ENCODE data around the gene KREMEN2.
"Not testable (repeated sequence)": the region's sequence is repeated elsewhere in the genome, so short reads cannot be mapped to it uniquely, and the experiment has no call there.

KREMEN2 gene, protein sequence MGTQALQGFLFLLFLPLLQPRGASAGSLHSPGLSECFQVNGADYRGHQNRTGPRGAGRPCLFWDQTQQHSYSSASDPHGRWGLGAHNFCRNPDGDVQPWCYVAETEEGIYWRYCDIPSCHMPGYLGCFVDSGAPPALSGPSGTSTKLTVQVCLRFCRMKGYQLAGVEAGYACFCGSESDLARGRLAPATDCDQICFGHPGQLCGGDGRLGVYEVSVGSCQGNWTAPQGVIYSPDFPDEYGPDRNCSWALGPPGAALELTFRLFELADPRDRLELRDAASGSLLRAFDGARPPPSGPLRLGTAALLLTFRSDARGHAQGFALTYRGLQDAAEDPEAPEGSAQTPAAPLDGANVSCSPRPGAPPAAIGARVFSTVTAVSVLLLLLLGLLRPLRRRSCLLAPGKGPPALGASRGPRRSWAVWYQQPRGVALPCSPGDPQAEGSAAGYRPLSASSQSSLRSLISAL

DNA sequence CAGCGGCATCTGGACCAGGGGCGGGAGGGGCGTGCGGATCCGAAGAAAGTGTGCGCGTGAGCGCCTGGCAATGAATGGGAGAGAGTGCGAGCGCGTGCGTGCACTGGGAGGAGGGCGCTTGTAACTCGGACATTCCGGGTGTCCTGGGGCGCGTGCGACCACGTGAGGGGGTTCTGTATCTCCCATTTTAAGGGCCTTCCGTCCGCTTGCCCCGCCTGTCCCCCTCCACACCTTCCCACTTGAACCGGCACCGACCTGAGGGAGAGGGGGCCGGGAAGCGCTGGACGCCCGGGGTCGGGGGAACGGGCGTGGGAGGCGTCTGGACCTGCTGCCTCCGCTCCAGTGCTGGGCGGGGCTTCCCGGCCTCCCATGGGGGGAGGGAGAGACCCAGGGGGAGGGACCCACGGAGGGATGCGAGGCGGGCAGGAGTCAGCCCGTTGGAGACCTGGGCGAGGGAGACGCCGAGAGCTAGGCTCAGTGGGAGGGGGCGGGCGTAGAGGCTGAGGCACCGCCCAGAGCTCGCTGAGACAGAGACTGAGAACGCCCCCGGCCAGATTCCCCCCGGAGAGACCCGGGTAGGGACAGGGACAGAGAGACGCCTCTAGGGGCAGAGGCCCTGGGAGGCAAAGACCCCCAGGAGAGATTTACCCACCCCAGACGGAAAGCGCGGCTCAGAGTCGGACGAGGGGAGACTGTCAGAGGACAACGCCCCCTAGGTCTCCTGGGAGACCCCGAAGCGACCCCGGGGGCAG lies at the start of gene KREMEN2:
TSS of gene KREMEN2 (plus strand) at position 553 of the 752 bp plus-strand sequence. CDS start 246 bp downstream, outside the sequence.
- DNase-seq (ENCODE audit: low spot score) = peak; percentile 85

DNA sequence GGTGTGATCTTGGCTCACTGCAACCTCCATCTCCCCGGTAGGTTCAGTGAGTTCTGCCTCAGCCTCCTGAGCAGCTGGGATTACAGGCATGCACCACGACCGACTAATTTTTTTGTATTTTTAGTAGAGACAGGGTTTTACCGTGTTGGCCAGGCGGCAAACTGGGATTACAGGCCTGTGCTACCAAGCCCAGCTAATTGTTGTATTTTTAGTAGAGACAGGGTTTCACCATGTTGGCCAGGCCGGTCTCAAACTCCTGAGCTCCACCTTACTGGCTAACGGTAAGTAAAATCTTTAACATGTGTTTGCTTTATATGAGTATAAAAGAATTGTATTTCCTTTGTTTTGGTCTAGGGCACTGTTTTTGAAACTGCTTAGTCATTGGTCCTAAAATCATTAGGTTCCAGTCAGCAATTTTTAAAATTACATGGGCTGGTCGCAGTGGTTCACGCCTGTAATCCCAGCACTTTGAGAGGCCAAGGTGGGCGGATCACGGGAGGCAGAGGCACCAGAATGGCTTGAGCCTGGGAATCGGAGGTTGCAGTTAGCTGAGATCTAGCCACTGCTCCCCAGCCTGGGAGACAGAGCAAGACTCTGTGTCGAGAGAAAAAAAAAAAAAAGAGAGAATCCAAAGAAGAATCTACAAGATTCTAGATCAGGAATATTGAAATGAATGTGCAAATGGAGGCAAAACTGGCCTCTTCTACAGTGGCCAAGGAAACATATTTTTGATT lies 48.7 kb upstream of the KREMEN2 start:
- no peak for DNase-seq (ENCODE audit: low spot score)

DNA sequence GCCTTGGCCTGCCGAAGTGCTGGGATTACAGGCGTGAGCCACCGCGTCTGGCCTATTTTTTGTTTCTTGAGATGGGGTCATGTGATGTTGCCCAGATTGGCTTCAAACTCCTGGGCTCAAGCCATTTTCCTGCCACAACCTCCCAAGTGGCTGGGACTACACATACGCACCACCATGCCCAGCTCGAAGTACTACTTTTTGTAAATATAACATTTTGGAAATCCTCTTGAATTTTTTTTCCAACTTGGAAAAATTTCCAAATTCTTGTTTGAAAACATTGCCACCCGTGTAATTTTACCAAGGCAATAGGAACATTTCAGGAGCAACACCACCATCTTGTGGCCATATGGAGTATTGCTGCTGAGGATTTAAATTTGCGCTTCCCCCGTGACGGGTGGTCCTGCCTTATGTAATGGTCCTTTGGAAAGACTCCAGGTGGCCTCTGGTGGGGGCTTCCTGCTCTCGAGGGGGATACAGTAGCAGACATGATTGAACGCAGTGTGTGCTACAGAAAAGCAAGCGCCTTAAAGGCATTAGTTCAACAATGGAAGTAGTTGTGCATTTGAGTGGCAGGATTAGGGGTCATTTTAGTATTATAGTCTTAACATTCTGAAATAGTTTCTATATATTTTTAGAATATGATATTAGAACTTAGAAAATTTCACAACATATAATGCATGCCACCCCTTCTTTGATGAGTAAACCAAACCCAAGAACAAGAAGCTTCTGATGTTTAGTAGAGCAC lies 44.4 kb upstream of the KREMEN2 start:
- peak; percentile 65 for DNase-seq (ENCODE audit: low spot score)

DNA sequence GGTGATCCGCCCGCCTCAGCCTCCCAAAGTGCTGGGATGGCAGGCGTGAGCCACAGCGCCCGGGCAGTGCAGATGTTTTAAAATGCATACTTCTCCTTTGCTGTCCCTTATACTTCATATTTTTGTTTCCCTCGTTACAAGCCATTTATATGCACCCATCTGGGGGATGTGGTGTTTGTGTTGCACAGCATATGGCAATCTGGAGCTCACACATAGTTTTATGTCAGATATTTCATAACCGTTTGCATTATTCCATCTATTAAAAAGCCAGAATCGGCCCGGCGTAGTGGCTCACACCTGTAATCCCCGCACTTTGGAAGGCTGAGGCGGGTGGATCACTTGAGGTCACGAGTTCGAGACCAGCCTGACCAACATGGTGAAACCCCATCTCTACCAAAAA lies 40.6 kb upstream of the KREMEN2 start:
- DNase-seq (ENCODE audit: low spot score) = no peak

DNA sequence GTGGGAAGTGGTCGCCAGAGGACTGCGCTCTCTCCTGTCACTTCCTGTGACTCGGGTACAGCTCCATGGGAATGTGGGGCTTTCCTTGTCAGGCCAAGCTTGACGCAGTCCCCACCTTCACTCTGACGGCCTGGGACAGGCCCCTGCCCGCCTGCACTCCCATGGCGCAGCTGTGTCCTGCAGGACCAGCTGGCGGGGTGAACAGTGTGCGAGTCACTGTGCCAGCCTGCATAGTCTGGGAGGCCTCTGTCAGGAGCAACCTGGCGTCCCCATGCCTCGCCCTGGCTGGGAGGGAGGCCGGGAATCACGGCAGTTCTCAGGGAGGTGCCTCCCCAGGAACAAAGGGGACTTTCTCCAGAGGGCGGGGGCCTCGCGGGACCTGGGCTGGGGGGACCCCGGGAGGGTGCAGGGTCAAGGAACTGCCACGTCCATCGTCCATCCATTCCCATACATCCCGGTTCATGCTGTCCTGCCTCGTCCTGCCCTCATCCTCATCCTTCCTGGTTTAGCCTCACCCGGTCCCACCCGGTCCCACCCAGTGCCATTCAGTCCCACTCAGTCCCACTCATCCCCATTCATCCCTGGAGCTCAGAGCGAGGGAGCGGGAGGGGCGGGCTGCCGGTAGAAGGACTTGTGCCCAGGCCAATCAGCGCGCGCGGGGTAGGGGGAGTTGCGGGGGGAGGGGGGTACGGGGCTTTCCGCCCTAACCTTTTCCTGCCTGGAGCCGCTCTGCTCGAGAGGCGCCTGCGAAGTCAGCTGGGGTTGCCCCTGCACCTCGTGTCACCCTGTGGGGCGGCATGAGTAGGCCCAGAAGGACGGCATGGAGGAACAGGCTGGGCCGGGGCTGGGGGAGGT lies 38.9 kb upstream of the KREMEN2 start:
- no peak for DNase-seq (ENCODE audit: low spot score)

DNA sequence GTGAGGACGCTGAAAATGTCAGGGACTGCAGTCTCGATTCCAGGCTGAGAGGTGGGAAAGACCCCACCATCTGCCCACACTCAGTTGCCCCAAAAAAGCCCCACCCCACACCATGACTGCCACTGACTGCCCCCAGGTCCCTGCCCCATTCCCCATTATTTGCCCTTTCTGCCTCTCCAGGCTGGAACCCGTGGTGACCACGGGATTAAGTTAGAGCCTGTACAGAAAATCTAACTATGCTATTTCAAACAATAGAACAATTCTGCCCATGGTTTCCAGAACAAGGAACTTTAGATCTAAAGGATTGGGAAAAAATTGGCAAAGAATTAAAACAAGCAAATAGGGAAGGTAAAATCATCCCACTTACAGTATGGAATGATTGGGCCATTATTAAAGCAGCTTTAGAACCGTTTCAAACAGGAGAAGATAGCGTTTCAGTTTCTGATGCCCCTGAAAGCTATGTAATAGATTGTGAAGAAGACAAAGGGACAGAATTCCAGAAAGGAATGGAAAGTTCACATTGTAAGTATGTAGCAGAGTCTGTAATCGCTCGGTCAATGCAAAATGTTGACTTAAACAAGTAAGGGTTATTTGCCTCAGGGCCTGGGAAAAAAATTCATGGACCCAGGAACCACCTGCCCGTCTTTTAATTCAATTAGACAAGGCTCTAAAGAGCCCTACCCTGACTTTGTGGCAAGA lies 38.0 kb upstream of the KREMEN2 start:
- DNase-seq (ENCODE audit: low spot score) = no peak

DNA sequence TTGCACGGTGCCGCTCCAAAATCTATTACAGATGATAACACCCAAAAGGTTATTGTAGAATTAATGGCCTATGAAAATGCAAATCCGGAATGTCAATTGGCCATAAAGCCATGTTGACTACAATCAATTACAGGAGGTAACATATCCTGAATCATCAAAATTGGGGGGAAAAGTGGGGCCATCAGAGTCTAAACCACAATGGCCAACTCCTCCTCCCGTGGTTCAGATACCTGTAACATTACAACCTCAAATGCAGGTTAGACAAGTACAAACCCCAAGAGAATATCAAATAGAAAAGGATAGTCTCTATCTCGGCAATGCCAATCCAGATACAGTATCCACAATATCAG lies 37.5 kb upstream of the KREMEN2 start:
- no peak for DNase-seq (ENCODE audit: low spot score)

DNA sequence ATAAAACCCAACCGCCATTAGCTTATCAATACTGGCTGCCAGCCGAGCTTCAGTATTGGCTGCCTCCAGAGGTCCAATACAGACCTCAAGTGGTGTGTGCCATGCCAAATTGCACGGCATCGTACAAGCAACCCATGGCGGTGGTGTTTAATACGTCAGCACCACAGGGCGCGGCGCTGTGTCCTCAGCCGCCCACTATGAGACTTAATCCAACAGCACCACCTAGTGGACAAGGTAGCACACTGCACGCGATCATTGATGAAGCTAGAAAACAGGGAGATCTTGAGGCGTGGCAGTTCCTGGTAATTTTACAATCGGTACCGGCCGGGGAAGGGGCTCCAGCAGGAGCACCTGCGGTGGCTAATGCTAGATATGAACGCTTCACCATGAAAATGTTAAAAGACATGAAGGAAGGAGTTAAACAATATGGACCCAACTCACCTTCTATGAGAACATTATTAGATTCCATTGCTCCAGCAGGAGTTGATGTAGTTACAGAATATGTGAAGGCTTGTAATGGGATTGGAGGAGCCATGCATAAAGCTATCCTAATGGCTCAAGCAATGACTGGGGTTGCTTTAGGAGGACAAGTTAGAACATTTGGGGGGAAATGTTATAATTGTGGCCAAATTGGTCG lies 36.9 kb upstream of the KREMEN2 start:
- DNase-seq (ENCODE audit: low spot score) = peak; percentile 86

DNA sequence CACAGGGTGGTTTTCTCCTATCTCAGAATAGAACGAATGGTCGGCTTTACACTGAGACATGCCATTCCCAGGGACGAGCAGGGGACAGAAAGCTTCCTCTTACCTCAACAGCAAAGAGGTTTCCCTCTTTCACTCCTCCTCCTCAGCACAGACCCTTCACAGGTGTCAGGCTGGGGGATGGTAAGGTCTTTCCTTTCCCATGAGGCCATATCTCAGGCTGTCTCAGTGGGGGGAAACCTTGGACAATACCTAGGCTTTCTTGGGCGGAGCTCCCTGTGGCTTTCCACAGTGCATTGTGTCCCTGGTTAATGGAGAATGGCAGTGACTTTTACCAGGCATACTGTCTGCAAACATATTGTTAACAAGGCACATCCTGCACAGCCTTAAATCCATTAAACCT lies 35.9 kb upstream of the KREMEN2 start:
- not testable (repeated sequence) for DNase-seq (ENCODE audit: low spot score)

DNA sequence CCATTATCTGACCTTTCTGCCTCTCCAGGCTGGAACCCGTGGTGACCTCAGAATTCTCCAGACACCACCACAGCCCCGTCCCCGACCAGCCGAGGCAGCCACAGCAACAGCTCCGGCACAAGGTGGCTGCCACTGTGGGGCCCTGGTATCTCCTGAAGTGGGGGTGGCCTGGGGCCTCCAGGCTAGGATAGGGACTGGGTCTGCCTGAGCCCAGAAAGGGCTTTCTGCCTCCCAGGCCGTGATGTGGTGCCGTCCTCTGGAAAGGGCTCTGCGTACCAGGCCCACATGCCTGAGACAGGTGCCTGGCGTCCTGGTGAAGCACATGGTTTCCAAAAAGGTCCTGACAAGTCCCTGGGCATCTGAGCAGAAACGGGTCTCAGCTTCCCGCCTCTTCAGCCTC lies 35.3 kb upstream of the KREMEN2 start:
- DNase-seq (ENCODE audit: low spot score) = no peak

DNA sequence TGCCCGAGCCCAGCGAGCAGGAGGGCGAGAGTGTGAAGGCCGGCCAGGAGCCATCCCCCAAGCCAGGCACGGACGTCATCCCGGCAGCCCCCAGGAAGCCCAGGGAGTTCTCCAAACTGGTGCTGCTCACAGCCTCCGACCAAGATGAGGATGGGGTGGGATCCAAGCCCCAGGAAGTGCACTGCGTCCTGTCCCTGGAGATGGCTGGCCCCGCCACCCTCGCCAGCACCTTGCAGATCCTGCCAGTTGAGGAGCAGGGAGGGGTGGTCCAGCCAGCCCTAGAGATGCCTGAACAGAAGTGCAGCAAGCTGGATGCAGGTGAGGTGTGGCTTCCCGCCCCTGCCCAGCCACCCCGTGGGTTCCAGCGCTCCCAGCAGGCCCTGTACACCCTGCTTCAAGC lies 34.4 kb upstream of the KREMEN2 start:
- no peak for DNase-seq (ENCODE audit: low spot score)

DNA sequence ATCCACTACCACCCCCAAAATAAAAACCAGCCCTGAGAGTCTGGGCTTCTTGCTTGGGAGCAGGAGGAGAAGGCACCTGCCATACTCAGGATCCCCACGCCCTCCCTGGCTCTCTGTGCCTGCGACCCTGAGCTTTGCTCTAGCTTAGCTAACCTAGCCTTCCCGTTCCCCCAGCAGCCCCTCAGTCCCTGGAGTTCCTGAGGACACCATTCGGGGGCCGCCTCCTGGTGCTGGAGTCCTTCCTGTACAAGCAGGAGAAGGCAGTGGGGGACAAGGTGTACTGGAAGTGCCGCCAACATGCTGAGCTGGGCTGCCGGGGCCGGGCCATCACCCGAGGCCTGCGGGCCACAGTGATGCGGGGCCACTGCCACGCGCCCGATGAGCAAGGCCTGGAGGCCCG lies 33.8 kb upstream of the KREMEN2 start:
- DNase-seq (ENCODE audit: low spot score) = no peak

DNA sequence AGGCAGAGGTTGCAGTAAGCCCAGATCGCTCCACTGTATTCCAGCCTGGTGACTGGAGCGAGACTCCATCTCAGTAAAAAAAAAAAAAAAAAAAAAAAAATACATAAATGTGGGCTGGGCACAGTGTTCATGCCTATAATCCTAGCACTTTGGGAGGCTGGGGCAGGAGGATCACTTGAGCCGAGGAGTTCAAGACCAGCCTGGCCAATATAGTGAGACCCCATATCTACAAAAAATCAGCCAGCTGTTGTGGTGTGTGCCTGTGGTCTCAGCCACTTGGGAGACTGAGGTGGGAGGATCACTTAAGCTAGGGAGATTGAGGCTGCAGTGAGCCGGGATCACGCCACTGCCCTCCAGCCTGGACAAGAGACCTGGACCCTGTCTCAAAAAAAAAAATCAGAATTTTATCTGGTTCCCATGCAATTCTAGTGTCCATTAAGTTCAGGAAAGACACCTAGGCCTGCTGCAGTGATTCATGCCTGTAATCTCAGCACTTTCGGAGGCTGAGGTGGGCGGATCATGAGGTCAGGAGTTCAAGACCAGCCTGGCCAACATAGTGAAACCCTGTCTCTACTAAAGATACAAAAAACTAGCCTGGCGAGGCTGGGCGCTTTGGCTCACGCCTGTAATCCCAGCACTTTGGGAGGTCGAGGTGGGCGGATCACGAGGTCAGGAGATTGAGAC lies 32.7 kb upstream of the KREMEN2 start:
- not testable (repeated sequence) for DNase-seq (ENCODE audit: low spot score)

DNA sequence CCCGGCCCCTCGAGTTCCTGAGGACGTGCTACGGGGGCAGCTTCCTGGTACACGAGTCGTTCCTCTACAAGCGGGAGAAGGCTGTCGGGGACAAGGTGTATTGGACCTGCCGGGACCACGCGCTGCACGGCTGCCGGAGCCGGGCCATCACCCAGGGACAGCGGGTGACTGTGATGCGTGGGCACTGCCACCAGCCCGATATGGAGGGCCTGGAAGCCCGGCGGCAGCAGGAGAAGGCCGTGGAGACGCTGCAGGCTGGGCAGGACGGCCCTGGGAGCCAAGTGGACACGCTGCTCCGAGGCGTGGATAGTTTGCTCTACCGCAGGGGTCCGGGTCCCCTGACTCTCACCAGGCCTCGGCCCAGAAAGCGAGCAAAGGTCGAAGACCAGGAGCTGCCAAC lies 30.9 kb upstream of the KREMEN2 start:
- no peak for DNase-seq (ENCODE audit: low spot score)

DNA sequence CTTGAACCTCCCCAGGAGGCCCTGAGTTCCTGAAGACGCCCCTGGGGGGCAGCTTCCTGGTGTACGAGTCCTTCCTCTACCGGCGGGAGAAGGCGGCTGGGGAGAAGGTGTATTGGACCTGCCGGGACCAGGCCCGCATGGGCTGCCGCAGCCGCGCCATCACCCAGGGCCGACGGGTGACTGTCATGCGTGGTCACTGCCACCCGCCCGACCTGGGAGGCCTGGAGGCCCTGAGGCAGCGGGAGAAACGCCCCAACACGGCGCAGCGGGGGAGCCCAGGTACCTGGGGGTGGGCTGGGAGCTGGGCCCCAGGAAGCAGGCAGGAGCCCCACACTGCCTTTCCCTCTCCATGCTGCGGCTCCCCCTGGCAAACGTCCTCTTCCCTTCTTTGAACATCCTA lies 30.4 kb upstream of the KREMEN2 start:
- DNase-seq (ENCODE audit: low spot score) = no peak

DNA sequence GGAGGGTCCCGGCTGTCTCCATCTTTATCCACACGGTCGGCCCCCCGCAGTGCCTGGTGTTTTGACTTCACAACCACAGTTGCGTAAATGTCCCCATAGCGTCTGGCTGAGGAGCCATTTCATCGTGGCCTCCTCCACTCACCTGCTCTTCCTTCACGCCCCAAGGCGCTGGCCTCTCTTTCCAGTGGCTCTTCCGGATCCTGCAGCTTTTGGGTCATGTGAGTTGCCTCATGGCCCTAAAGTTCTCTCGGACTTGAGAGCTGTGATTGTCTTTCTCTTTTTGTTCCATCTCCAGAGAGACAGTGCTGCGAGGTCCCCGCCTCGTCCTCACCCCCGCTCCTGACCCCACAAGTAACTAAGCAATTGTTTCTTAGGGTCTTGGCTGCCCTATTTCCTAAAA lies 29.6 kb upstream of the KREMEN2 start:
- DNase-seq (ENCODE audit: low spot score) = no peak

DNA sequence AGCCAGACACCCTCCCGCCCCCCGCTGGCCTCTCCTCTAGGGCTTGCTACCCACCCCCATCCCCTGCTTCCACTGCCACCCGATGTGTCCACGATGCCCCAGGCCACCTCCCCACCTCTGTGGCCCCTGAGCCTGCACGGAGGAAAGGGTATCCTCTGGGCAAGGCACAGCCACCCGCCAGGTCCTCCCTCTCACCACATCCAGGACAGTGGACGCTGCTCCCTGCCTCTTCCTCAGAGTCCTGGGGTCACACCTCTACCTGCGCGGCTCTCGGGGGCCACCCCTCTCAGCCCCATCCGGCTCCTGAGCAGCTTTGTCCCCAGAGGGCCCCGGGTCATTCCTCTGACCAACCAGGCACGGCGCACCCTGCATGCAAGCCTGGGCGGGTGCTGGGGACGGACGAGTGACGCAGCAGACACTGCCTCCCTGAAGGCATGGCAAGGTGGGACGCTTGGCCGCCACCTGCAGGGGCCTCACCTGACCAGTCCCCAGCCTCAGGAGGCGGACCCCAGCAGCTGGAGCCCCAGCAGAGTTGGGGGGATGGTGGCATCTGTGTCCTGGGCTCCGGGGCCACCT lies 27.6 kb upstream of the KREMEN2 start:
- DNase-seq (ENCODE audit: low spot score) = no peak

DNA sequence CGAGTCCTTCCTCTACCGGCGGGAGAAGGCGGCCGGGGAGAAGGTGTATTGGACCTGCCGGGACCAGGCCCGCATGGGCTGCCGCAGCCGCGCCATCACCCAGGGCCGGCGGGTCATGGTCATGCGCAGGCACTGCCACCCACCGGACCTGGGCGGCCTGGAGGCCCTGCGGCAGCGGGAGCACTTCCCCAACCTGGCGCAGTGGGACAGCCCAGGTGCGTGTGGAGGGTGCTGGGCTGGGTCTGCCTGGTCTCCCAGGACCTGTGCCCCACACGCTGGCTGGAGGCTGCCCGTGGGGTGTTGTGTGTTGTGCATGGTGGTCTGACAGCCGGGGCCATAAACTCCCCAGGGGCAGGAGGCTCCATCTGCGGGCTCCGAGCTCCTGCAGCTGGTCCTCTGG lies 26.9 kb upstream of the KREMEN2 start:
- DNase-seq (ENCODE audit: low spot score) = no peak

DNA sequence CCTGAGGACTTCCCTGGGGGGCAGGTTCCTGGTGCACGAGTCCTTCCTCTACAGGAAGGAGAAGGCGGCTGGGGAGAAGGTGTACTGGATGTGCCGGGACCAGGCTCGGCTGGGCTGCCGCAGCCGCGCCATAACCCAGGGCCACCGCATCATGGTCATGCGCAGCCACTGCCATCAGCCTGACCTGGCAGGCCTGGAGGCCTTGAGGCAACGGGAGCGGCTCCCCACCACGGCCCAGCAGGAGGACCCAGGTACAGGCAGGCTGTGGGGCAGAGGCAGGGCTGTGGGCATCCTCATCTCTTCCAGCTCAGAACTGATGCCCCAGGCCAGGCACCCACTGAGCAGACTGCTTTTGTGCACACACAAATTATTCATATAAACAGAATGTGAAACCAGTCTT lies 25.9 kb upstream of the KREMEN2 start:
- DNase-seq (ENCODE audit: low spot score) = no peak

All from RKO (cell line).